ENCODE results near the gene RETREG2. TPM values are rescaled to one million over a fixed set of nuclear protein-coding genes. Genes with fewer than 3 reads are reported as not detected.

Gene RETREG2
- total RNA-seq, 2 experiments from 2014 or later: 129 TPM

GRCh38 chr2:219228911-219229304 lies 50.8 kb downstream of the RETREG2 start:
- peak overlapping the region; percentile 90 for H3K4me3 Mint-ChIP-seq
- POLR2A ChIA-PET: interaction anchor here (1.2 to 5.5 kb wide), 15 partner anchors 9 to 70 kb away, joined by 3 to 83 read pairs (median 12); partner anchors contain the start of genes ABCB6, CNPPD1, DNAJB2 and GLB1L
- no peaks in the 10 kb centered on the region for H3K9me3 Mint-ChIP-seq
- peaks cover 32% of the 10 kb centered on the region for H3K36me3 Mint-ChIP-seq
- peak overlapping the region; percentile 65 for H3K27ac Mint-ChIP-seq
- no peak for ATAC-seq (ENCODE audit: low read depth)
- DNase-seq: no peak
- peaks cover 40% of the 10 kb centered on the region for H3K4me1 Mint-ChIP-seq
- H3K27me3 Mint-ChIP-seq: no peaks in the 10 kb centered on the region

GRCh38 chr2:219229305-219230058 lies 51.4 kb downstream of the RETREG2 start, which contains the start of the genes ANKZF1 and ATG9A:
TSS of gene ANKZF1 (plus strand) at chr2:219229806. CDS start at chr2:219230258, 452 bp downstream.
TSS of gene ATG9A (minus strand) at chr2:219229636. CDS start at chr2:219228024, 1,612 bp downstream.
- peak within 1 kb of the TSS; percentile 90 for H3K4me3 Mint-ChIP-seq
- DNase-seq (peak; percentile 94), ATAC-seq (ENCODE audit: low read depth) (peak; percentile 95)
- POLR2A ChIA-PET: interaction anchor here (1.2 to 5.5 kb wide), 16 partner anchors 8 to 70 kb away, joined by 3 to 83 read pairs (median 12); partner anchors contain the start of genes ABCB6, CNPPD1, DNAJB2 and GLB1L
- no peaks in the 10 kb centered on the region for H3K27me3 Mint-ChIP-seq
- H3K9me3 Mint-ChIP-seq: no peaks in the 10 kb centered on the region
- H3K36me3 Mint-ChIP-seq: peaks cover 38% of the 10 kb centered on the region
- peaks cover 40% of the 10 kb centered on the region for H3K4me1 Mint-ChIP-seq
- H3K27ac Mint-ChIP-seq: peak within 1 kb of the TSS; percentile 93

GRCh38 chr2:219230059-219230540 lies 52.0 kb downstream of the RETREG2 start:
- no peaks in the 10 kb centered on the region for H3K27me3 Mint-ChIP-seq
- H3K9me3 Mint-ChIP-seq: no peaks in the 10 kb centered on the region
- POLR2A ChIA-PET: interaction anchor here (1.2 to 5.5 kb wide), 16 partner anchors 8 to 69 kb away, joined by 3 to 83 read pairs (median 12); partner anchors contain the start of genes ABCB6, CNPPD1, DNAJB2 and GLB1L
- H3K4me3 Mint-ChIP-seq: peak overlapping the region; percentile 90
- H3K27ac Mint-ChIP-seq: peak overlapping the region; percentile 93
- H3K36me3 Mint-ChIP-seq: peaks cover 37% of the 10 kb centered on the region
- peak; percentile 11 for ATAC-seq (ENCODE audit: low read depth)
- DNase-seq: peak; percentile 59
- peaks cover 37% of the 10 kb centered on the region for H3K4me1 Mint-ChIP-seq

- POLR2A ChIA-PET: interaction anchor here (0.7 to 1.2 kb wide), 2 partner anchors 11 to 18 kb away, joined by 3 to 4 read pairs; partner anchors contain the start of genes GLB1L and STK16
- peaks cover 18% of the 10 kb centered on the region for H3K4me1 Mint-ChIP-seq
- no peak overlapping the region for H3K4me3 Mint-ChIP-seq
- no peaks in the 10 kb centered on the region for H3K9me3 Mint-ChIP-seq
- no peak overlapping the region for H3K27ac Mint-ChIP-seq
- DNase-seq (no peak), ATAC-seq (ENCODE audit: low read depth) (no peak)
- H3K36me3 Mint-ChIP-seq: peaks cover 48% of the 10 kb centered on the region
- H3K27me3 Mint-ChIP-seq: no peaks in the 10 kb centered on the region
Observed at GRCh38 chr2:219234331-219234730, 56.3 kb downstream of the RETREG2 start.

Other genes starting within 250 kb of the RETREG2 start
- gene CDK5R2, start 218.6 kb upstream of the RETREG2 start, total RNA-seq: not detected
- gene FEV, start 193.1 kb upstream of the RETREG2 start, total RNA-seq: not detected
- not detected for gene CRYBA2, start 184.9 kb upstream of the RETREG2 start, total RNA-seq
- not detected for gene CFAP65, start 136.8 kb upstream of the RETREG2 start, total RNA-seq
- gene IHH, start 117.4 kb upstream of the RETREG2 start, total RNA-seq: not detected
- gene NHEJ1, start 17.5 kb upstream of the RETREG2 start, total RNA-seq: 10 to 100 TPM; 16.7 to 17.1 TPM
- 1 to 10 TPM; 4.4 to 4.7 TPM for gene SLC23A3, start 8.2 kb upstream of the RETREG2 start, total RNA-seq
- gene CNPPD1, start 1.4 kb upstream of the RETREG2 start, total RNA-seq: 10 to 100 TPM; 77.3 to 77.6 TPM
- 10 to 100 TPM; 68.1 to 69.8 TPM for gene ZFAND2B, start 28.5 kb downstream of the RETREG2 start, total RNA-seq
- 10 to 100 TPM; 13.1 to 14.3 TPM for gene ABCB6, start 40.7 kb downstream of the RETREG2 start, total RNA-seq
- gene ATG9A, start 51.4 kb downstream of the RETREG2 start, total RNA-seq: 10 to 100 TPM; 56.0 to 62.1 TPM
- 100 to 1,000 TPM; 170 to 177 TPM for gene ANKZF1, start 51.5 kb downstream of the RETREG2 start, total RNA-seq
- gene GLB1L, start 67.2 kb downstream of the RETREG2 start, total RNA-seq: 1 to 10 TPM; 3.3 to 4.1 TPM
- gene STK16, start 67.2 kb downstream of the RETREG2 start, total RNA-seq: 10 to 100 TPM; 34.0 to 36.0 TPM
- not detected for gene TUBA4B, start 75.0 kb downstream of the RETREG2 start, total RNA-seq
- gene TUBA4A, start 75.6 kb downstream of the RETREG2 start, total RNA-seq: 100 to 1,000 TPM; 237 to 266 TPM
- gene DNAJB2, start 101.1 kb downstream of the RETREG2 start, total RNA-seq: 10 to 100 TPM; 65.9 to 67.5 TPM
- not detected for gene PTPRN, start 131.1 kb downstream of the RETREG2 start, total RNA-seq
- gene RESP18, start 154.5 kb downstream of the RETREG2 start, total RNA-seq: not detected
- gene DNPEP, start 209.6 kb downstream of the RETREG2 start, total RNA-seq: 10 to 100 TPM; 63.2 to 69.0 TPM
- gene DES, start 240.1 kb downstream of the RETREG2 start, total RNA-seq: not detected